GM23338 (cell line): Measurements from ENCODE around the gene LNX2. TPM values are rescaled to one million over a fixed set of nuclear protein-coding genes. Genes with fewer than 3 reads are reported as not detected.

ENCODE experiments used
- ATAC-seq: fragments of 200-7000 bp; cut with Tn5 transposase; 3 replicates; pipeline ENCODE4 v1.9.1; 2020
- DNase-seq: peaks from one replicate; pipeline ENCODE4 v3.0.0-alpha.2; 2015; ENCODE audit warnings: low spot score
- H2AFZ ChIP-seq: fragments of 200-600 bp; sonication (generic); 2 replicates; pipeline ENCODE4 v1.8.0; 2016; ENCODE audit warnings: antibody characterized with exemption, mild to moderate bottlenecking, moderate library complexity
- H3F3A ChIP-seq: fragments of 200-600 bp; sonication (generic); replicated peaks from 2 replicates; pipeline ENCODE4 v1.8.0; 2017; ENCODE audit warnings: antibody characterized with exemption, mixed run types, low read depth
- H3K27ac ChIP-seq: fragments of 200-600 bp; sonication (generic); 2 replicates; pipeline ENCODE4 v1.6.1; 2016; ENCODE audit warnings: low read depth
- H3K27me3 ChIP-seq: fragments of 200-600 bp; sonication (generic); 2 replicates; pipeline ENCODE4 v1.8.0; 2016; ENCODE audit warnings: mild to moderate bottlenecking, mixed run types, moderate library complexity; ENCODE audit not compliant: insufficient read depth
- H3K36me3 ChIP-seq: fragments of 200-600 bp; sonication (generic); 2 replicates; pipeline ENCODE4 v1.8.0; 2016; ENCODE audit warnings: mild to moderate bottlenecking; ENCODE audit not compliant: insufficient read depth
- H3K4me1 ChIP-seq: fragments of 200-600 bp; sonication (generic); 2 replicates; pipeline ENCODE4 v1.8.0; 2016; ENCODE audit warnings: mild to moderate bottlenecking, moderate library complexity; ENCODE audit not compliant: insufficient read depth
- H3K4me2 ChIP-seq: fragments of 200-600 bp; sonication (generic); 2 replicates; pipeline ENCODE4 v1.7.1; 2017; ENCODE audit warnings: mixed run types
- H3K4me3 ChIP-seq: fragments of 200-600 bp; sonication (generic); 2 replicates; pipeline ENCODE4 v1.6.1; 2016; ENCODE audit warnings: mixed run types
- H3K79me2 ChIP-seq: fragments of 200-600 bp; sonication (generic); replicated peaks from 2 replicates; pipeline ENCODE4 v1.8.0; 2017; ENCODE audit warnings: mild to moderate bottlenecking; ENCODE audit not compliant: insufficient read depth
- H3K9me2 ChIP-seq: fragments of 200-600 bp; sonication (generic); 2 replicates; pipeline ENCODE4 v1.8.0; 2017; ENCODE audit not compliant: insufficient read depth
- H4K20me1 ChIP-seq: fragments of 200-600 bp; sonication (generic); replicated peaks from 2 replicates; pipeline ENCODE4 v1.8.0; 2017; ENCODE audit warnings: mild to moderate bottlenecking; ENCODE audit not compliant: insufficient read depth
- H3K27ac Mint-ChIP-seq: 2 replicates; pipeline ENCODE4 v1.8.0; 2020; ENCODE audit warnings: inconsistent platforms, mild to moderate bottlenecking, moderate library complexity, mixed read lengths
- H3K27me3 Mint-ChIP-seq: 3 replicates; pipeline ENCODE4 v1.8.0; 2022; ENCODE audit warnings: low read depth, mild to moderate bottlenecking, moderate library complexity, mixed read lengths, inconsistent platforms; ENCODE audit not compliant: insufficient read depth, poor library complexity
- H3K36me3 Mint-ChIP-seq: 3 replicates; pipeline ENCODE4 v1.8.0; 2021; ENCODE audit warnings: low read depth, mild to moderate bottlenecking, inconsistent platforms, moderate library complexity, mixed read lengths
- H3K4me1 Mint-ChIP-seq: 3 replicates; pipeline ENCODE4 v1.8.0; 2020; ENCODE audit warnings: mild to moderate bottlenecking, inconsistent platforms, mixed read lengths
- H3K4me3 Mint-ChIP-seq: 3 replicates; pipeline ENCODE4 v1.8.0; 2021; ENCODE audit warnings: moderate library complexity, mild to moderate bottlenecking, inconsistent platforms, mixed read lengths
- H3K9me3 Mint-ChIP-seq: 3 replicates; pipeline ENCODE4 v1.8.0; 2020; ENCODE audit warnings: moderate library complexity, mild to moderate bottlenecking, inconsistent platforms, mixed read lengths
- CTCF ChIP-seq, 2 experiments: fragments of 200-600 bp in 1 of 2; sonication (generic) in 1 of 2; conservative IDR thresholded peaks; 2 replicates each; pipeline versions ENCODE4 v1.5.1 to v1.6.1; 2016 to 2017; ENCODE audit warnings: antibody characterized with exemption in 2 of 2, low read depth in 2 of 2, mild to moderate bottlenecking in 2 of 2, moderate library complexity in 1 of 2
- ETS1 ChIP-seq: IDR thresholded peaks from 2 replicates; pipeline ENCODE4 v1.6.1; 2016; ENCODE audit warnings: antibody characterized with exemption
- EZH2phosphoT487 ChIP-seq: fragments of 200-600 bp; sonication (generic); IDR thresholded peaks from one replicate; pipeline ENCODE4 v1.8.1; 2018; ENCODE audit warnings: antibody characterized with exemption; ENCODE audit not compliant: unreplicated experiment
- JUNB ChIP-seq: IDR thresholded peaks from one replicate; pipeline ENCODE4 v1.6.1; 2016; ENCODE audit warnings: antibody characterized with exemption; ENCODE audit not compliant: unreplicated experiment
- POLR2AphosphoS5 ChIP-seq: IDR thresholded peaks from 2 replicates; pipeline ENCODE4 v1.6.1; 2016; ENCODE audit warnings: antibody characterized with exemption, low read depth
- STAT1 ChIP-seq: IDR thresholded peaks from one replicate; pipeline ENCODE4 v1.6.1; 2016; ENCODE audit warnings: antibody characterized with exemption; ENCODE audit not compliant: unreplicated experiment
- ZNF114 ChIP-seq: fragments of 250-450 bp; sonication (Bioruptor Pico); IDR thresholded peaks from 2 replicates; pipeline ENCODE4 v1.5.0; 2020; ENCODE audit warnings: mild to moderate bottlenecking, moderate library complexity
- polyA plus RNA-seq: library from polyadenylated mRNA; unstranded; fragments of >200 nt; fragmentation: Nextera tagmentation; extraction: Ambion mirVana; gene quantifications from 2 replicates; pipeline ENCODE4 v1.2.1, GENCODE V29; 2016
- total RNA-seq: library from RNA; depleted of rRNA; stranded (reverse); fragments of >200 nt; shearing (Covaris generic); gene quantifications from 2 replicates; pipeline ENCODE4 v1.2.3, GENCODE V29; 2014

LNX2 gene
- total and polyA plus RNA-seq, 2 experiments from 2014 or later: 3.7 to 18.0 TPM

GRCh38 chr13:27641711-27642502 lies 21.6 kb upstream of the LNX2 start:
- Mint-ChIP-seq H3K36me3 (peaks cover 8% of the 10 kb centered on the region), H3K4me1 (peaks cover 18% of the 10 kb centered on the region; the same call in 2 of the 3 replicates), H3K4me3 (no peak overlapping the region), H3K9me3 (no peaks in the 10 kb centered on the region), H3K27me3 (no peaks in the 10 kb centered on the region), H3K27ac (no peak overlapping the region)
- ATAC-seq: no peak
- Histone ChIP-seq H3K4me1 (0 out of 2 replicates have a peak, but pooled peaks cover 9% of the 10 kb centered on the region), H3K4me2 (no peak overlapping the region), H3K27me3 (no peaks in the 10 kb centered on the region), H3K79me2 (peaks cover 62% of the 10 kb centered on the region), H3K27ac (no peak overlapping the region), H3K9me2 (no peaks in the 10 kb centered on the region), H3K4me3 (no peak overlapping the region), H3K36me3 (no peaks in the 10 kb centered on the region), H2AFZ (no peak overlapping the region), H3F3A (no peaks in the 10 kb centered on the region), H4K20me1 (peaks cover 19% of the 10 kb centered on the region)
- no peak for TF ChIP-seq CTCF (conservative IDR thresholded peaks at IDR 0.05; ENCODE audit: low read depth in 2 of 2)
- no peak for TF ChIP-seq POLR2AphosphoS5
- no peak for TF ChIP-seq STAT1
- no peak for TF ChIP-seq ZNF114 (CRISPR knock-in tag)
- no peak for TF ChIP-seq EZH2phosphoT487
- no peak for TF ChIP-seq ETS1
- no peak for DNase-seq

- Mint-ChIP-seq H3K27ac (no peak overlapping the region), H3K4me1 (peaks cover 6% of the 10 kb centered on the region; the same call in 1 of the 3 replicates)
- H4K20me1 ChIP-seq: peaks cover 19% of the 10 kb centered on the region
Measured at GRCh38 chr13:27639186-27639585, 18.9 kb upstream of the LNX2 start.

More at GRCh38 chr13:27639186-27639585, 18.9 kb upstream of the LNX2 start:
- H3K36me3 ChIP-seq: no peaks in the 10 kb centered on the region
- H3F3A ChIP-seq: no peaks in the 10 kb centered on the region
- DNase-seq: no peak
- Mint-ChIP-seq H3K9me3 (no peaks in the 10 kb centered on the region), H3K27me3 (no peaks in the 10 kb centered on the region), H3K36me3 (no peaks in the 10 kb centered on the region), H3K4me3 (no peak overlapping the region)
- 0 out of 2 replicates have a peak, but pooled peaks cover 7% of the 10 kb centered on the region for H3K4me1 ChIP-seq
- H3K27me3 ChIP-seq: no peaks in the 10 kb centered on the region
- no peaks in the 10 kb centered on the region for H3K9me2 ChIP-seq
- H3K4me2 ChIP-seq: no peak overlapping the region
- ATAC-seq: no peak
- H3K79me2 ChIP-seq: peaks cover 80% of the 10 kb centered on the region
- TF ChIP-seq ETS1 (no peak), JUNB (no peak), CTCF (conservative IDR thresholded peaks at IDR 0.05; ENCODE audit: low read depth in 2 of 2) (no peak)
- no peak overlapping the region for H3K4me3 ChIP-seq
- H3K27ac ChIP-seq: no peak overlapping the region
- no peak overlapping the region for H2AFZ ChIP-seq
